ENCODE measurements around the gene ZNF846. TPM values are rescaled to one million over a fixed set of nuclear protein-coding genes. Genes with fewer than 3 reads are reported as not detected.

ZNF846 gene
- polyA plus RNA-seq, 1 donor (not counting 4 experiments of a cell fraction or from before 2014, with no cell fraction given) = 8.9 TPM

DNA sequence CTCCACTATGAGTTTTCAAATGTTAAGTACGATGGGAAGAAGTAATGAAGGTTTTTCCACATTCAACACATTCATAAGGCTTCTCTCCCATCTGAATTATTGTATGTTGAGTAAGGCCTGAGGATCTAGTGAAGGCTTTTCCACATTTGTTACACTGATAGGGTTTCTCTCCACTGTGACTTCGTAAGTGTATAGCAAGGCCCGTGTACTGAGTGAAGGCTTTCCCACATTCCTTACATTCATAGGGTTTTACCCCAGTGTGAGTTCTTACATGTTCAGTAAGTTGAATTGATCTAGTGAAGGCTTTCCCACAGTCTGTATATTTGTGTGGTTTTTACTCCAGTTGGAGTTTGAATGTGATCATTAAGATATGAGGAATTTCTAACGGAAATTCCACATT lies 44.4 kb downstream of the ZNF846 start:
- Histone ChIP-seq H3K27me3 (ENCODE audit: control insufficient read depth, extremely low read depth, insufficient read depth, low read length) (no peaks in the 10 kb centered on the region), H3K9ac (ENCODE audit: control insufficient read depth, extremely low read depth, insufficient read depth, low read length) (no peak overlapping the region), H3K9me3 (ENCODE audit: control insufficient read depth, low read depth, low read length) (peaks cover 2% of the 10 kb centered on the region), H3K4me2 (ENCODE audit: control insufficient read depth, extremely low read depth, insufficient read depth, low read depth, low read length) (no peak overlapping the region), H3K36me3 (ENCODE audit: control insufficient read depth in 2 of 2, extremely low read depth in 1 of 2, insufficient read depth in 2 of 2, low read length in 2 of 2) (no peaks in the 10 kb centered on the region), H3K9me1 (ENCODE audit: control insufficient read depth, extremely low read depth, insufficient read depth, low read length) (no peaks in the 10 kb centered on the region), H4K20me1 (ENCODE audit: control insufficient read depth, extremely low read depth, insufficient read depth, low read length) (no peaks in the 10 kb centered on the region), H3K4me3 (ENCODE audit: control insufficient read depth in 2 of 3, extremely low read depth in 1 of 3, insufficient read depth in 2 of 3, low read depth in 1 of 3, low read length in 3 of 3) (no peak overlapping the region), H3K27ac (ENCODE audit: control insufficient read depth, insufficient read depth, low read length) (no peak overlapping the region), H3K4me1 (ENCODE audit: control insufficient read depth, extremely low read depth, insufficient read depth, low read length) (peaks cover 7% of the 10 kb centered on the region), H3K79me2 (ENCODE audit: control insufficient read depth, insufficient read depth, low read length) (no peaks in the 10 kb centered on the region), H2AFZ (ENCODE audit: control insufficient read depth, low read length) (no peak overlapping the region)
- FAIRE-seq (no peak), DNase-seq (ENCODE audit: low read depth, low spot score) (no peak)
- dilution Hi-C loops (cut with MboI; ENCODE audit: extremely low pct_ligation_motif_present, low sequenced_read_pairs) = no loop called here
- no peak for TF ChIP-seq CTCF (optimal IDR thresholded peaks at IDR 0.05 in 1 of 3, IDR thresholded peaks at IDR 0.05 in 1 of 3, conservative IDR thresholded peaks at IDR 0.05 in 1 of 3; ENCODE audit: extremely low read depth in 1 of 3, insufficient read depth in 2 of 3, low read length in 3 of 3)
- TF ChIP-seq EZH2 (IDR thresholded peaks at IDR 0.05; ENCODE audit: low read length) = no peak

DNA sequence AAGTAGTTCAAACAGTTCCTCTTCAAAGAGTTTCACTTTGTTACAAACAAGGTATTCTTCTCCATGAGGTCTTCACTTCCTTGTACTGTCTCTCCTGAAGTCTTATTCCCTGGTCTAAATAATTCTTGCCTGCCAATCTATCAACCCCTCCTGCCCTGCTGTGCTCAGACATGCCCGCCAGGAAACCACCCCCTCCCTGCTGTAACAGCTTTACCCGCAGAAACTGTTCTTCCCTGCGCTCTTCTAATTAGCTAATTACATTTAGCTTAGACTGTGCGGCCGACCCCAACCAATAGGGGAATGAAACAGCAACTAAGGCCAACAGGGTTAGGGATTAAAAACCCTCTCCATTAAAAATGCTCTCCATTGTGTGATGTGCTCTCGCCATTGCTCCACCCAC lies 46.7 kb downstream of the ZNF846 start:
- no peak for DNase-seq (ENCODE audit: low read depth, low spot score)
- H3K4me3 ChIP-seq (ENCODE audit: control insufficient read depth in 2 of 3, extremely low read depth in 1 of 3, insufficient read depth in 2 of 3, low read depth in 1 of 3, low read length in 3 of 3) = peak overlapping the region in 1 of 3 experiments; percentile 42

More for the DNA sequence above, 46.7 kb downstream of the ZNF846 start:
- dilution Hi-C loops (cut with MboI; ENCODE audit: extremely low pct_ligation_motif_present, low sequenced_read_pairs) = no loop called here
- no peaks in the 10 kb centered on the region for H3K79me2 ChIP-seq (ENCODE audit: control insufficient read depth, insufficient read depth, low read length)
- peak; percentile 83 for FAIRE-seq
- no peak overlapping the region for H3K27ac ChIP-seq (ENCODE audit: control insufficient read depth, insufficient read depth, low read length)
- H4K20me1 ChIP-seq (ENCODE audit: control insufficient read depth, extremely low read depth, insufficient read depth, low read length) = no peaks in the 10 kb centered on the region
- H3K4me2 ChIP-seq (ENCODE audit: control insufficient read depth, extremely low read depth, insufficient read depth, low read depth, low read length) = peak overlapping the region; percentile 59
- H3K36me3 ChIP-seq (ENCODE audit: control insufficient read depth in 2 of 2, extremely low read depth in 1 of 2, insufficient read depth in 2 of 2, low read length in 2 of 2) = no peaks in the 10 kb centered on the region
- no peaks in the 10 kb centered on the region for H3K27me3 ChIP-seq (ENCODE audit: control insufficient read depth, extremely low read depth, insufficient read depth, low read length)
- no peaks in the 10 kb centered on the region for H3K9me1 ChIP-seq (ENCODE audit: control insufficient read depth, extremely low read depth, insufficient read depth, low read length)
- H3K9ac ChIP-seq (ENCODE audit: control insufficient read depth, extremely low read depth, insufficient read depth, low read length) = no peak overlapping the region
- no peak for TF ChIP-seq CTCF (optimal IDR thresholded peaks at IDR 0.05 in 1 of 3, IDR thresholded peaks at IDR 0.05 in 1 of 3, conservative IDR thresholded peaks at IDR 0.05 in 1 of 3; ENCODE audit: extremely low read depth in 1 of 3, insufficient read depth in 2 of 3, low read length in 3 of 3)
- TF ChIP-seq EZH2 (IDR thresholded peaks at IDR 0.05; ENCODE audit: low read length) = no peak
- H3K9me3 ChIP-seq (ENCODE audit: control insufficient read depth, low read depth, low read length) = peaks cover 4% of the 10 kb centered on the region
- H2AFZ ChIP-seq (ENCODE audit: control insufficient read depth, low read length) = peak overlapping the region; percentile 81
- H3K4me1 ChIP-seq (ENCODE audit: control insufficient read depth, extremely low read depth, insufficient read depth, low read length) = peaks cover 7% of the 10 kb centered on the region
